Ishikawa (cell line): ENCODE data around the gene LBR.

Experiments
- CEBPB ChIP-seq: IDR thresholded peaks from 2 replicates; pipeline ENCODE4 v1.6.1; 2012
- CREB1 ChIP-seq: IDR thresholded peaks from 2 replicates; pipeline ENCODE4 v1.6.1; 2012; ENCODE audit warnings: low read depth
- EGR1 ChIP-seq: IDR thresholded peaks from 2 replicates; pipeline ENCODE4 v1.6.1; 2012
- EP300 ChIP-seq: IDR thresholded peaks from 2 replicates; pipeline ENCODE4 v1.6.1; 2012; ENCODE audit warnings: borderline replicate concordance
- FOXM1 ChIP-seq: IDR thresholded peaks from 2 replicates; pipeline ENCODE4 v1.6.1; 2012; ENCODE audit warnings: low read depth, borderline replicate concordance
- NFIC ChIP-seq: IDR thresholded peaks from 2 replicates; pipeline ENCODE4 v1.6.1; 2012
- RAD21 ChIP-seq: IDR thresholded peaks from 2 replicates; pipeline ENCODE4 v1.6.1; 2012; ENCODE audit warnings: low read depth
- REST ChIP-seq: IDR thresholded peaks from 2 replicates; pipeline ENCODE4 v1.6.1; 2012; ENCODE audit warnings: low read depth, mild to moderate bottlenecking
- TAF1 ChIP-seq: IDR thresholded peaks from 2 replicates; pipeline ENCODE4 v1.6.1; 2012; ENCODE audit warnings: low read depth, mild to moderate bottlenecking
- TCF12 ChIP-seq: IDR thresholded peaks from 2 replicates; pipeline ENCODE4 v1.6.1; 2012; ENCODE audit warnings: low read depth
- TEAD4 ChIP-seq: IDR thresholded peaks from 2 replicates; pipeline ENCODE4 v1.6.1; 2012
- YY1 ChIP-seq: IDR thresholded peaks from 2 replicates; pipeline ENCODE4 v1.6.1; 2012; ENCODE audit warnings: low read depth
- ZBTB7A ChIP-seq: IDR thresholded peaks from 2 replicates; pipeline ENCODE4 v1.6.1; 2012; ENCODE audit warnings: low read depth
- TF ChIP-seq, protein P1 (sequence below): IDR thresholded peaks from 2 replicates; pipeline ENCODE4 v1.6.1; 2012
- TF ChIP-seq, protein P2 (sequence below): IDR thresholded peaks from 2 replicates; pipeline ENCODE4 v1.6.1; 2012

LBR gene

GRCh38 chr1:225428068-225428880 is 436 bp upstream of the LBR start:
- TF ChIP-seq EP300, result no peak
- peak; percentile 77 for TF ChIP-seq TAF1
- peak; percentile 9; the same call in 1 of the 2 replicates for TF ChIP-seq EGR1
- TF ChIP-seq TEAD4, result no peak
- no peak for TF ChIP-seq NFIC
- no peak for TF ChIP-seq CREB1
- TF ChIP-seq, protein P1, sequence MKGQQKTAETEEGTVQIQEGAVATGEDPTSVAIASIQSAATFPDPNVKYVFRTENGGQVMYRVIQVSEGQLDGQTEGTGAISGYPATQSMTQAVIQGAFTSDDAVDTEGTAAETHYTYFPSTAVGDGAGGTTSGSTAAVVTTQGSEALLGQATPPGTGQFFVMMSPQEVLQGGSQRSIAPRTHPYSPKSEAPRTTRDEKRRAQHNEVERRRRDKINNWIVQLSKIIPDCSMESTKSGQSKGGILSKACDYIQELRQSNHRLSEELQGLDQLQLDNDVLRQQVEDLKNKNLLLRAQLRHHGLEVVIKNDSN, result no peak
- TF ChIP-seq, protein P2, sequence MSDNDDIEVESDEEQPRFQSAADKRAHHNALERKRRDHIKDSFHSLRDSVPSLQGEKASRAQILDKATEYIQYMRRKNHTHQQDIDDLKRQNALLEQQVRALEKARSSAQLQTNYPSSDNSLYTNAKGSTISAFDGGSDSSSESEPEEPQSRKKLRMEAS, result peak; percentile 75
- no peak for TF ChIP-seq REST
- TF ChIP-seq ZBTB7A, result no peak
- peak; percentile 89 for TF ChIP-seq FOXM1
- no peak for TF ChIP-seq RAD21
- 0 out of 2 replicates have a peak, but pooled peaks have one; percentile 30 for TF ChIP-seq YY1
- TF ChIP-seq TCF12, result peak; percentile 39; the same call in 1 of the 2 replicates
- no peak for TF ChIP-seq CEBPB

- TF ChIP-seq, protein P2, result peak; percentile 73
- TF ChIP-seq RAD21, result no peak
- TF ChIP-seq REST, result no peak; the same call in 1 of the 2 replicates
- no peak for TF ChIP-seq CREB1
Measured at GRCh38 chr1:225426395-225427234, 1.2 kb downstream of the LBR start.

DNA sequence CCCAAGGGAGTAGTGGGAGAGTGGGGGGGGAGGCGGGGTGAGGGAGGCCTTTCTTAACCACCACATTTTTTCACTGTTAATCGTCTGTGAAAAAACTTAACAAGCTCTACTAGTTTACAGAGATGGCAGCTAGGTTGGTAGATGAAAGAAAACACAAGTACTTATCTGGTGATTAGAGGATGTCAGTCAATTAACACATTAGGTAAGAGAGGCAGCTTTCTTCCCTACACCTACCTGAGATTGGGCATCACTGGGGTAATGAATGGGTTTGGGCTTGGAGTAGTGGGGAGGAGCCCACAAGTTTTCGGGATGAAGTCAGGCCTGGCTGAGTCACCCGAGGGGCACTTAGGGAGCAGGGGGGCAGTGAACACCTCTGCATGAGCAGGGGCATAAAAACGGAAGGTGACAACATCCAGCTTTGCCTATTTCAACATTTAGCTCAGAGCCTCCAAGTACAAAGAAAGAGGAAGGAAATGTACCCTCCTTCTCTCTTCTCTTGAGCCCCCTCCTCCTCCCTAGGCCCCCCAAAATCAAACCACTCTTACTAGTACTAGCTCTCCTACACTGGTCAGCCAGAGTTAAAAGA is 2.5 kb downstream of the LBR start:
- TF ChIP-seq RAD21, result no peak
- 0 out of 2 replicates have a peak, but pooled peaks have one; percentile 15 for TF ChIP-seq TEAD4
- peak; percentile 62; the same call in 1 of the 2 replicates for TF ChIP-seq ZBTB7A

GRCh38 chr1:225424562-225425200 is 3.2 kb downstream of the LBR start:
- TF ChIP-seq EP300, result no peak
- no peak for TF ChIP-seq EGR1

- TF ChIP-seq FOXM1, result no peak
- TF ChIP-seq TAF1, result no peak
- no peak for TF ChIP-seq TCF12
- no peak for TF ChIP-seq REST
- TF ChIP-seq, protein P1, result no peak
- TF ChIP-seq CREB1, result no peak
- no peak for TF ChIP-seq RAD21
- TF ChIP-seq YY1, result no peak
- TF ChIP-seq ZBTB7A, result no peak
- no peak for TF ChIP-seq EP300
Measured at GRCh38 chr1:225423518-225423855, 4.4 kb downstream of the LBR start.
